GM20431 (cell line): Measurements from ENCODE around the gene P2RX3.
"Not testable (repeated sequence)": the region's sequence is repeated elsewhere in the genome, so short reads cannot be mapped to it uniquely, and the experiment has no call there.

Experiments used
- in situ Hi-C: fragments of 300-500 bp; cut with MseI, MboI; formaldehyde crosslinking; loops from one replicate; pipeline ENCODE4 v1.15.0; 2020; ENCODE audit warnings: low sequenced_read_pairs; ENCODE audit not compliant: unreplicated experiment

The P2RX3 gene

DNA sequence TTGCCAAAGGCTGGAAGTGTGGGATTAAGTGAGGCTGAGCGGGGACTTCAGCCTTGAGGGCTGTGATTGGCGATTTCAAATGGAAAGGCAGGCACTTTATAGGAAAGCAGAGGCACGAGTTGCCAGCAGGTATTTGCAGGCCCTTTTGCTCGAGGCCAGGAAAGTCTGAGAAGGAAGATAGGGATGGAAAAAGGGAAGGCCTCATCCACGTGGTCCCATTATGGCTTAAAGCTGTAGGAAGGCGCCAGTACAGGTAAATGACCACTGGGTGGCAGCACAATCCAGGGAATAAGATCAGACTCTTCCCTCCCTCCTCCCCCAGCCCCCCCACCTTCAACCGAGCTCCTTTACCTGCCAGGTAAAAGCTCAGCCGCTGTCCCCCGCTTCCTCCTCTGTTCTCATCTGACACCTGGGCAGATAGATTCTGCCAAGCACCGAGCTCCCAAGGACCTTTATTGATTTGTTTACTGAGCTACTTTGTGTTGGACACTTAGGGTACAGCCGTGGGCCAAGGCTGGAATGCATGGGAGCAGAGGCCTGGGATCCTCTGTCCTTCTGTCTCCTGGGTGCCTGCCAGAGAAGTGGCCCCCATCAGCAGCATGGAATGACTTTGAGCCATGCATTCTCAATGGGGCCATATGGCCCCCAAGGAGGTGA lies 7.5 kb downstream of the P2RX3 start:
- in situ Hi-C loops, result loop anchor here (25.0 kb wide), 1 partner anchor 317 kb away; the partner anchor contains the start of genes CLP1 and ZDHHC5

GRCh38 chr11:57347336-57347735 lies 9.2 kb downstream of the P2RX3 start:
- in situ Hi-C loops, result loop anchor here (25.0 kb wide), 1 partner anchor 315 kb away; the partner anchor contains the start of genes CLP1 and ZDHHC5

GRCh38 chr11:57348052-57348451 lies 9.9 kb downstream of the P2RX3 start:
- in situ Hi-C loops, result loop anchor here (25.0 kb wide), 1 partner anchor 314 kb away; the partner anchor contains the start of genes CLP1 and ZDHHC5

DNA sequence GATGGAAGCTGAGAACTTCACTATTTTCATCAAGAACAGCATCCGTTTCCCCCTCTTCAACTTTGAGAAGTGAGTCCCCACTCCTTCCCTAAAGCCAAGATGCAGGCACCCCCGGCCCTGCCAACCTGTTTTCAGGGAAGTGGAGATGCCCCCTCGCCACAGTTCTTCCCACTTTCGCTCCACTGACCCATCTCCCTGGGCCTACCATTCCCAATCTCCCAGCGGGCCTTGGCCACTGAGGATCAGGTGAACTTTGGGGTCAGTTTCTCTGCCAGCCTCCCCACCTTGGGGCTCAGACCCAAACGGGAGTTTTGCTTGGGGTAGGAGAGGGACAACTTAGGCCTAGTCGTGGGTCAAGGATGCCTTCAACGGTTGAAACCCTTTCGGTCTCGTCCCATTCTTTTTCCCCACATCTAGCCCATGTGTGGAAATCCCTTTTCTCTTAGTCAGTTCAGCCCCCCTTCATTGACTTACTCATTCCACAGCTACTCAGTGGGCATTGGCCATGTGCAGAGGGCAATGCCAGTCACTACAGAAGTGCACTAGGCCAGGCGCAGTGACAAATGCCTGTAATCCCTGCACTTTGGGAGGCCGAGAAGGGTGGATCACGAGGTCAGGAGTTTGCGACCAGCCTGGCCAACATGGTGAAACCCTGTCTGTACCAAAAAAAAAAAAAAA lies 10.6 kb downstream of the P2RX3 start:
- in situ Hi-C loops, result loop anchor here (25.0 kb wide), 1 partner anchor 314 kb away; the partner anchor contains the start of genes CLP1 and ZDHHC5

GRCh38 chr11:57349491-57350274 lies 11.5 kb downstream of the P2RX3 start:
- in situ Hi-C loops, result loop anchor here (25.0 kb wide), 1 partner anchor 313 kb away; the partner anchor contains the start of genes CLP1 and ZDHHC5

DNA sequence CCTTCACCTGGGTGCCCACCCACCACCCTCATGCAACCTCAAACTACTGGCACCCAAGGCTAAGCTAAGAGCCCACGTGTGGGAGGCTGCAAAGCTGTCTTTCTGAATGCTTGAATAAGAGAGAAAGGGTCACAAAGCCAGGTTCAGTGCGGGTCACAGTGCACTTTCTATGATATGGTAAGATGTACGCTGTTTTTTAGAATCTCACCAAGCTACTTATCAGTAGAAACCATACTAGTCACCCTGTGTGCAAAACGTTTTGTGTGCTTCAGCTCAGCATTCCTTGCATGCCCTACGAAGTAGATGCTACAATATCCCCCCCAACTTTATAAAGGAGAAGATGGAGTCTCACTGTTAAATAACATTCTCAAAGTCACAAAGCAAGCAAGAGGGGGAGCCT lies 14.9 kb downstream of the P2RX3 start:
- in situ Hi-C loops, result no loop called here

- in situ Hi-C loops, result no loop called here
These were observed 15.3 kb downstream of the P2RX3 start for GRCh38 chr11:57353446-57353845.

GRCh38 chr11:57353852-57354251 lies 15.7 kb downstream of the P2RX3 start:
- in situ Hi-C loops, result no loop called here

- in situ Hi-C loops, result no loop called here
These were observed 16.5 kb downstream of the P2RX3 start for GRCh38 chr11:57354699-57355098.

DNA sequence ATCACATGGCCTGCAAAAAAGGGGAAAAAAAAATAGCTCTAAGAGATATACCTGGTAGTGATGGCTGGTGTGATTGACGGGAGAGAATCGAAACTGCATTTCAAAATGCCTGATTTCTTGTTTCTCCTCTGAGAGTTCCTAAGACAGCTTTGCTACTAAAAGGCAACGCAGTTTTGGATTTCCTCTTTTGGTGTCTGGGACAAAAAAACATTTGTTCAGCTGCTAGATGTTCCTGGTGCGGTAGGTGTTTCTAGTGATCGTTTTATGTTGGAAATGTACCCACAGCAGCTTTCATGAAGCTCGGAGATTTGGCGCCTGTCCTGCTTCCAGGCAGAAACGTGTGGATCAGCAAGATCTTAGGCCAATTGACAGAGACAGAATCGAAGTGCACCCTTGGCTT lies 18.1 kb downstream of the P2RX3 start:
- in situ Hi-C loops, result no loop called here

- in situ Hi-C loops, result no loop called here
These were observed 19.2 kb downstream of the P2RX3 start for GRCh38 chr11:57357310-57357709.

GRCh38 chr11:57357856-57358255 lies 19.7 kb downstream of the P2RX3 start:
- in situ Hi-C loops, result no loop called here

- in situ Hi-C loops, result no loop called here
These were observed 20.4 kb downstream of the P2RX3 start for GRCh38 chr11:57358543-57358961.

DNA sequence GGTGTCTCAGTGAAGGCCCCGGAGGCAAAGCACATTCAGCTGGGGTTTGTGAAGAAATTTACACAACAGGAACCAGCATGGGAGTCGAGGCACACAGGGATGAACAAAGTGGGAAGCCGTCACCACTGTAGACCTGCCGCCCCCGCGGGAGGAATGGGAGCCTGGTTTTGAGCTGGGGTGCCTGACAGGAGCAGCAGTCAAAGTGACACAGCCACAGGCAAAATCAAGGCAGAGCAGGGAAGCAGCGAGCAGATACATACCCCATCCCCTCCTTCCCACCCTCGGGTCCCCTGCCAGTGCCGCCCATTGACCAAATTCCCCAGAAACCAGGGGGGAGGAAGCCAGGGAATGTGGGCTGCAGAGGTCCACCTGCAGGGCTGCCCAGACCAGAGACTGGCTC lies 20.8 kb downstream of the P2RX3 start:
- in situ Hi-C loops, result no loop called here

- in situ Hi-C loops, result no loop called here
These were observed 21.2 kb downstream of the P2RX3 start for GRCh38 chr11:57359396-57359795.

DNA sequence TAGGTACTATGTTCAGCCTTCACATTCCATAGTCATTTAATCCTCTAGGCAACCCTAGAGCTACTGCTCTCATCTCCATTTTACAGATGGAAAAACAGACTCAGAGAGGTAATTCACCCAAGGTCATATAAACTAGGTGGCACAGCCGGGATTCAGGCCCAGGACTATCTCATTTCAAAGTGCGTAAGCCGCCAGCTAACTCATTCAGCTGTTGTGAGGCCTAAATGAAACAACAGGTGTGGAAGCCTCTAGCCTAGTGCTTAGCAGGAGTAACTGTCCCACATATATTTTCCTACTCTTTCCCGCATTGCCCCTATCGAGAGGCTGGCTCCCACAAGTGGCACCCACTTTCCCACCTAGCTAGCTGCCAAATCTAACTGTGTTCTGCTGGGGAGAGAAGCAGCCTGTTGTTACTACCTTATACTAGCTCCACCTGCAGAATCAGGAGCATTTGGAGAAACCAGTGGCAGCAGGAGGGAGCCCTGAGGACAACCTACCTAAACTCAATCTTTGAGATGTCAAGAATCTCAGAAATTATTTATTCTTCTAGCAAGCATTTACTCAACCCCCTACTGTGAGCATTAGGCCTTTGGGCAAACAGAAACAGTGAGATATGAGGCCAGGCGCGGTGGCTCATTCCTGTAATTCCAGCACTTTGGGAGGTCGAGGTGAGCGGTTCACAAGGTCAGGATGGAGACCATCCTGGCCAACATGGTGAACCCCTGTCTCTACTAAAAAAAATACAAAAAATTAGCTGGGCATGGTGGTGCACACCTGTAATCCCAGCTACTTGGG lies 21.9 kb downstream of the P2RX3 start:
- in situ Hi-C loops, result no loop called here

- in situ Hi-C loops, result no loop called here
These were observed 22.8 kb downstream of the P2RX3 start for GRCh38 chr11:57360991-57361390.

- in situ Hi-C loops, result not testable (repeated sequence)
These were observed 23.3 kb downstream of the P2RX3 start for GRCh38 chr11:57361420-57361819.

DNA sequence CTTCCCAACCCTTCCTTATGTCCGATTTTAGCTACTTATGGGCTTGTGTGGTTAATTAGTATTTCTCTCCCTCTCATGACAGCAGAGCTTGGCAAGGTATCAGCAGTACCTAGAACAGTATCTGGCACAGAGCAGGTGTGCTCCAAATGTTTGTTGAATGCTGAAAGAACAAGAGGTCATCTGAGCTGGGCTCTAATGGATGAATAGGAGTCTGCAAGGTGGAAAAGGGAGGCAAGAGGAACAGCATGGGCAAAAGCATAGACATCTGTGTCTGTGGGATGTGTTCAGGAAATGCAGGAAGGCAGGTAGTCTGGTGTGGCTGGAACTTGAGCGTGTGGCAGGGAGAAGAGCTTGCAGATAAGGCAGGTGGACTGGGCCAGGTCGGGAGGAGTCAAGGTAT lies 23.8 kb downstream of the P2RX3 start:
- in situ Hi-C loops, result no loop called here
